ENCODE measurements around the gene B2M. TPM values are rescaled to one million over a fixed set of nuclear protein-coding genes. Genes with fewer than 3 reads are reported as not detected.
"Not testable (repeated sequence)": the region's sequence is repeated elsewhere in the genome, so short reads cannot be mapped to it uniquely, and the experiment has no call there.

Gene B2M
- total RNA-seq, 1 experiment from 2014 or later: 977 TPM

DNA sequence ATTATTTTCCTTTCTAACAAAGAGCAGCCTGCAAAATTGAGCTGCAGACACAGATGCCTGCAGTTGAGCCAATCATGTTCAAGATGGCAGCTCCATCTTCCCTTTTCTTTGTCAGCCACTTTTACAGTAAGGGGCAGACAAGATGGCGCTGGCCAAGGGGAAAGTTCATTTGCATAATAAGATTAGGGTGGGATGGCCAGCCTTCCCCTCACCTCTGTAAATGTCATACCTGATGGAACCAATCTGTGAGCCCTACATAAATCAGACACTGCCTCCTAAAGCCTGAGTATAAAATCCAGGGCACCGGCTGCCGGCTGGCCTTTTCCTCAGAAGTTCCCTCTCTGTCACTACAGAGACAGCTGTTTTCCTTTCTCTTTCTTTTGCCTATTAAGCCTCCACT, 16.0 kb upstream of the B2M start:
- in situ Hi-C loops (cut with HindIII; ENCODE audit: low sequenced_read_pairs): no loop called here
- no peak for DNase-seq (ENCODE audit: low spot score)

DNA sequence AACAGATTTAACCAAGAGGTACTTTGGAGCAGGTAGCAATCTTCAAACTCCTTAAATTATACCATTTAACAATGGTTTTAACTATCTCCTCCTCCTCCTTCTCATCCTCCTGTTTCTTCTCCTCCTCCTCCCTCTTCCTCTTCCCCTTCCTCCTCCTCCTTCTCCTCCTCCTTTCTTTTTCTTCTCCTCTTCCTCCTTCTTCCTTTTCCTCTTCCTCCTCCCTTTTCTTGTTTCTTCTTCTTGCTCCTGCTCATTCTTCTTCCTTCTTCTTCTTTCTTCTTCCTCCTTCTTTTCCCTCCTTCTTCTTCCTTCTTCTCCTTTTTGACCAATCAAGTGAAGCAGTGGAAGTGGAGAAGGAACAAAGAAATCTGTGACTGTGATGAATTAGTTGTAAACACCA, 14.3 kb upstream of the B2M start:
- DNase-seq (ENCODE audit: low spot score): no peak
- in situ Hi-C loops (cut with HindIII; ENCODE audit: low sequenced_read_pairs): no loop called here

DNA sequence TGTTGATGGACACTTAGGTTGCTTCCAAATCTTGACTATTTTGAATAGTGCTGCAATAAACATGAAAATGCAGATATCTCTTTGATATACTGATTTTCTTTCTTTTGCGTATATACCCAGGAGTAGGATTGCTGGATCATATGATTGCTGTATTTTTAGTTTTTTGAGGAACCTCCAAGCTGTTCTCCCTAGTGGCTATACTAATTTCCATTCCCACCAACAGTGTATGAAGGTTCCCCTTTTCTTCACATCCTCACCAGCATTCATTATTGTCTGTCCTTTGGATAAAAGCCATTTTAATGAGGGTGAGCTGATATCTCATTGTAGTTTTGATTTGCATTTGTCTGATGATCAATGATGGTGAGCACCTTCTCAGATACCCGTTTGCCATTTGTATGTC, 12.7 kb upstream of the B2M start:
- in situ Hi-C loops (cut with HindIII; ENCODE audit: low sequenced_read_pairs): no loop called here
- DNase-seq (ENCODE audit: low spot score): no peak

DNA sequence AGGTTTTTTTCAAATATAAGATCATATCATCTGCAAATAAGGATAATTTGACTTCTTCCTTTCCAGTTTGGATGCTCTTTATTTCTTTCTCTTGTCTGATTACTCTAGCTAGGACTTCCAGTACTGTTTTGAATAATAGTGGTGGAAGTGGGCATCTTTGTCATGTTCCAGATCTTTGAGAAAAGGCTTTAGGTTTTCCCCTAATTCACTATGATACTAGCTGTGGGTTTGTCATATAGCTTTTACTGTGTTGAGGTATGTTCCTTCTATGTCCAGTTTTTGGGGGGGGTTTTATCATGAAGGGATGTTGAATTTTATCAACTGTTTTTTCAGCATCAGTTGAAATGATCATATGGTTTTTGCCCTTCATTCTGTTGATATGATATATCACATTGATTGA, 10.6 kb upstream of the B2M start:
- in situ Hi-C loops (cut with HindIII; ENCODE audit: low sequenced_read_pairs); DNase-seq (ENCODE audit: low spot score): not testable (repeated sequence)

DNA sequence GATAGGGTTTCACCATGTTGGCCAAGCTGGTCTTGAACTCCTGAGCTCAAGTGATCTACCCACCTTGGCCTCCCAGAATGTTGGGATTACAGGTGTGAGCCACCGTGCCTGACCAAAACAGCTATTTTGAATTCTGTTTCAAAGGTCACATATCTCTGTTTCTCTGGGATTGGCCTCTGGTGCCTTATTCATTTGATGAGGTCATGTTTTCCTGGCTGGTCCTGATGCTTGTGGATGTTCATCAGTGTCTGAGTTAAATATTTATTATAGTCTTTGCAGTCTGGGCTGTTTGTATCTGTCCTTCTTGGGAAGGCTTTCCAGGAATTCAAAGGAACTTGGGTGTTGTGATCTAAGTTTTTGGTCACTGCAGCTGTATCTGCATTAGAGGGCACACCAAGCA, 5.3 kb upstream of the B2M start:
- DNase-seq (ENCODE audit: low spot score): no peak
- in situ Hi-C loops (cut with HindIII; ENCODE audit: low sequenced_read_pairs): no loop called here

DNA sequence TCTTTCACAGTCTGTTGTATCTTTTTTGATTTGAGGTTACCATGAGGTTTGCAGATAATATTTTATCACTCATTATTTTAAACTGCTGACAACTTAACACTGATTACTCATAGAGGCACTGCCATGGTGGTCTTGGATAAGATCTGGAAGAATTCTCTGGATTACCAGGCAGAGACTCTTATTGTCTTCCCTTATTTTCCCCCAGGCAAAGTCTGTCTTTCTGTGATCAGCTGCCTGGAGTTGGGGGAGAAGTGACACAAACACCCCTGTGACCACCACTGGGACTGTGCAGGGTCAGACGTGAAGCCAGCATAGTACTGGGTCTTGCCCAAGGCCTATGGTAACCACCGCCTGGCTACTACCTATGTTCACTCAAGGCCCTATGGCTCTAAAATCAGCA, 4.9 kb upstream of the B2M start:
- in situ Hi-C loops (cut with HindIII; ENCODE audit: low sequenced_read_pairs): no loop called here

DNA sequence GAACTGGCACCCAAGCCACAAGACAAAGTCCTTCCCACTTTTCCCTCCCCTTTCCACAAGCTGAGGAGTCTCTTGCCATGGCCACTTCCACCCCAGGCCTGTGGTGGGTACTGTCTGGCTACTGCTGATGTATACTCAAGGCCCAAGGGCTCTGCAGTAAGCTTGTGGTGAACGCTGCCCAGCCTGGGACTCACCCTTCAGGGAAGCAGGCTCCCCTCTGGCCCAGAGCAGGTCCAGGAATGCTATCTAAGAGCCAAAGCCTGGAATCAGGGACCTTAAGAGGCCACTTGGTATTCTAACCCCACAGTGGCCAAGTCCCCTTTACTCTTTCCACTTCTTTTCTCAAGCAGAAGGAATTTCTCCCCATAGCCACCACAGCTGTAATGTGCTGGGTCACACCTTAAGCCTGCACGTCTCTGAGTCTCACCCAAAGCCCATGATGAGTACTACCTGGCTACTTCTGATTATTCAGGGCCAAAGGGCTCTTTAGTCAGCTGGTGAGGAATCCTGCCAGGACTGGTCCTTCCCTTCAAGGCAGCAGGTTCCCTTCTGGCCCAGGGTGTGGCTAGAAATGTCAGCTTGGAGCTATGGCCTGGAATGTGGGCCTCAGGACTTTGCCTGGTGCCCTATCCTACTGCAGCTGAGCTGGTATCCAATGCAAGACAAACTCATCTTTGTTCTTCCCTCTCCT, 4.2 kb upstream of the B2M start:
- no peak for DNase-seq (ENCODE audit: low spot score)
- in situ Hi-C loops (cut with HindIII; ENCODE audit: low sequenced_read_pairs): no loop called here

More for the DNA sequence above, 4.9 kb upstream of the B2M start:
- no peak for DNase-seq (ENCODE audit: low spot score)

DNA sequence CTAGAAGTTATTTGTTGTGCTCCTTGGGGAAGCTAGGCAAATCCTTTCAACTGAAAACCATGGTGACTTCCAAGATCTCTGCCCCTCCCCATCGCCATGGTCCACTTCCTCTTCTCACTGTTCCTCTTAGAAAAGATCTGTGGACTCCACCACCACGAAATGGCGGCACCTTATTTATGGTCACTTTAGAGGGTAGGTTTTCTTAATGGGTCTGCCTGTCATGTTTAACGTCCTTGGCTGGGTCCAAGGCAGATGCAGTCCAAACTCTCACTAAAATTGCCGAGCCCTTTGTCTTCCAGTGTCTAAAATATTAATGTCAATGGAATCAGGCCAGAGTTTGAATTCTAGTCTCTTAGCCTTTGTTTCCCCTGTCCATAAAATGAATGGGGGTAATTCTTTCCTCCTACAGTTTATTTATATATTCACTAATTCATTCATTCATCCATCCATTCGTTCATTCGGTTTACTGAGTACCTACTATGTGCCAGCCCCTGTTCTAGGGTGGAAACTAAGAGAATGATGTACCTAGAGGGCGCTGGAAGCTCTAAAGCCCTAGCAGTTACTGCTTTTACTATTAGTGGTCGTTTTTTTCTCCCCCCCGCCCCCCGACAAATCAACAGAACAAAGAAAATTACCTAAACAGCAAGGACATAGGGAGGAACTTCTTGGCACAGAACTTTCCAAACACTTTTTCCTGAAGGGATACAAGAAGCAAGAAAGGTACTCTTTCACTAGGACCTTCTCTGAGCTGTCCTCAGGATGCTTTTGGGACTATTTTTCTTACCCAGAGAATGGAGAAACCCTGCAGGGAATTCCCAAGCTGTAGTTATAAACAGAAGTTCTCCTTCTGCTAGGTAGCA, 851 bp upstream of the B2M start:
- in situ Hi-C loops (cut with HindIII; ENCODE audit: low sequenced_read_pairs): no loop called here
- no peak for DNase-seq (ENCODE audit: low spot score)

DNA sequence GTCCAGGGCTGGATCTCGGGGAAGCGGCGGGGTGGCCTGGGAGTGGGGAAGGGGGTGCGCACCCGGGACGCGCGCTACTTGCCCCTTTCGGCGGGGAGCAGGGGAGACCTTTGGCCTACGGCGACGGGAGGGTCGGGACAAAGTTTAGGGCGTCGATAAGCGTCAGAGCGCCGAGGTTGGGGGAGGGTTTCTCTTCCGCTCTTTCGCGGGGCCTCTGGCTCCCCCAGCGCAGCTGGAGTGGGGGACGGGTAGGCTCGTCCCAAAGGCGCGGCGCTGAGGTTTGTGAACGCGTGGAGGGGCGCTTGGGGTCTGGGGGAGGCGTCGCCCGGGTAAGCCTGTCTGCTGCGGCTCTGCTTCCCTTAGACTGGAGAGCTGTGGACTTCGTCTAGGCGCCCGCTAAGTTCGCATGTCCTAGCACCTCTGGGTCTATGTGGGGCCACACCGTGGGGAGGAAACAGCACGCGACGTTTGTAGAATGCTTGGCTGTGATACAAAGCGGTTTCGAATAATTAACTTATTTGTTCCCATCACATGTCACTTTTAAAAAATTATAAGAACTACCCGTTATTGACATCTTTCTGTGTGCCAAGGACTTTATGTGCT, 527 bp downstream of the B2M start:
- DNase-seq (ENCODE audit: low spot score): peak; percentile 47
- in situ Hi-C loops (cut with HindIII; ENCODE audit: low sequenced_read_pairs): no loop called here

DNA sequence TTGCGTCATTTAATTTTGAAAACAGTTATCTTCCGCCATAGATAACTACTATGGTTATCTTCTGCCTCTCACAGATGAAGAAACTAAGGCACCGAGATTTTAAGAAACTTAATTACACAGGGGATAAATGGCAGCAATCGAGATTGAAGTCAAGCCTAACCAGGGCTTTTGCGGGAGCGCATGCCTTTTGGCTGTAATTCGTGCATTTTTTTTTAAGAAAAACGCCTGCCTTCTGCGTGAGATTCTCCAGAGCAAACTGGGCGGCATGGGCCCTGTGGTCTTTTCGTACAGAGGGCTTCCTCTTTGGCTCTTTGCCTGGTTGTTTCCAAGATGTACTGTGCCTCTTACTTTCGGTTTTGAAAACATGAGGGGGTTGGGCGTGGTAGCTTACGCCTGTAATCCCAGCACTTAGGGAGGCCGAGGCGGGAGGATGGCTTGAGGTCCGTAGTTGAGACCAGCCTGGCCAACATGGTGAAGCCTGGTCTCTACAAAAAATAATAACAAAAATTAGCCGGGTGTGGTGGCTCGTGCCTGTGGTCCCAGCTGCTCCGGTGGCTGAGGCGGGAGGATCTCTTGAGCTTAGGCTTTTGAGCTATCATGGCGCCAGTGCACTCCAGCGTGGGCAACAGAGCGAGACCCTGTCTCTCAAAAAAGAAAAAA, 1.2 kb downstream of the B2M start:
- in situ Hi-C loops (cut with HindIII; ENCODE audit: low sequenced_read_pairs): no loop called here

DNA sequence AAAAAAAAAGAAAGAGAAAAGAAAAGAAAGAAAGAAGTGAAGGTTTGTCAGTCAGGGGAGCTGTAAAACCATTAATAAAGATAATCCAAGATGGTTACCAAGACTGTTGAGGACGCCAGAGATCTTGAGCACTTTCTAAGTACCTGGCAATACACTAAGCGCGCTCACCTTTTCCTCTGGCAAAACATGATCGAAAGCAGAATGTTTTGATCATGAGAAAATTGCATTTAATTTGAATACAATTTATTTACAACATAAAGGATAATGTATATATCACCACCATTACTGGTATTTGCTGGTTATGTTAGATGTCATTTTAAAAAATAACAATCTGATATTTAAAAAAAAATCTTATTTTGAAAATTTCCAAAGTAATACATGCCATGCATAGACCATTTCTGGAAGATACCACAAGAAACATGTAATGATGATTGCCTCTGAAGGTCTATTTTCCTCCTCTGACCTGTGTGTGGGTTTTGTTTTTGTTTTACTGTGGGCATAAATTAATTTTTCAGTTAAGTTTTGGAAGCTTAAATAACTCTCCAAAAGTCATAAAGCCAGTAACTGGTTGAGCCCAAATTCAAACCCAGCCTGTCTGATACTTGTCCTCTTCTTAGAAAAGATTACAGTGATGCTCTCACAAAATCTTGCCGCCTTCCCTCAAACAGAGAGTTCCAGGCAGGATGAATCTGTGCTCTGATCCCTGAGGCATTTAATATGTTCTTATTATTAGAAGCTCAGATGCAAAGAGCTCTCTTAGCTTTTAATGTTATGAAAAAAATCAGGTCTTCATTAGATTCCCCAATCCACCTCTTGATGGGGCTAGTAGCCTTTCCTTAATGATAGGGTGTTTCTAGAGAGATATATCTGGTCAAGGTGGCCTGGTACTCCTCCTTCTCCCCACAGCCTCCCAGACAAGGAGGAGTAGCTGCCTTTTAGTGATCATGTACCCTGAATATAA, 2.0 kb downstream of the B2M start:
- peak; percentile 72 for DNase-seq (ENCODE audit: low spot score)
- in situ Hi-C loops (cut with HindIII; ENCODE audit: low sequenced_read_pairs): no loop called here

More for the DNA sequence above, 1.2 kb downstream of the B2M start:
- DNase-seq (ENCODE audit: low spot score): peak; percentile 54

DNA sequence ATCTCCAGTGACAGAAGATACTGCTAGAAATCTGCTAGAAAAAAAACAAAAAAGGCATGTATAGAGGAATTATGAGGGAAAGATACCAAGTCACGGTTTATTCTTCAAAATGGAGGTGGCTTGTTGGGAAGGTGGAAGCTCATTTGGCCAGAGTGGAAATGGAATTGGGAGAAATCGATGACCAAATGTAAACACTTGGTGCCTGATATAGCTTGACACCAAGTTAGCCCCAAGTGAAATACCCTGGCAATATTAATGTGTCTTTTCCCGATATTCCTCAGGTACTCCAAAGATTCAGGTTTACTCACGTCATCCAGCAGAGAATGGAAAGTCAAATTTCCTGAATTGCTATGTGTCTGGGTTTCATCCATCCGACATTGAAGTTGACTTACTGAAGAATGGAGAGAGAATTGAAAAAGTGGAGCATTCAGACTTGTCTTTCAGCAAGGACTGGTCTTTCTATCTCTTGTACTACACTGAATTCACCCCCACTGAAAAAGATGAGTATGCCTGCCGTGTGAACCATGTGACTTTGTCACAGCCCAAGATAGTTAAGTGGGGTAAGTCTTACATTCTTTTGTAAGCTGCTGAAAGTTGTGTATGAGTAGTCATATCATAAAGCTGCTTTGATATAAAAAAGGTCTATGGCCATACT, 4.0 kb downstream of the B2M start:
- in situ Hi-C loops (cut with HindIII; ENCODE audit: low sequenced_read_pairs): no loop called here
- DNase-seq (ENCODE audit: low spot score): no peak

DNA sequence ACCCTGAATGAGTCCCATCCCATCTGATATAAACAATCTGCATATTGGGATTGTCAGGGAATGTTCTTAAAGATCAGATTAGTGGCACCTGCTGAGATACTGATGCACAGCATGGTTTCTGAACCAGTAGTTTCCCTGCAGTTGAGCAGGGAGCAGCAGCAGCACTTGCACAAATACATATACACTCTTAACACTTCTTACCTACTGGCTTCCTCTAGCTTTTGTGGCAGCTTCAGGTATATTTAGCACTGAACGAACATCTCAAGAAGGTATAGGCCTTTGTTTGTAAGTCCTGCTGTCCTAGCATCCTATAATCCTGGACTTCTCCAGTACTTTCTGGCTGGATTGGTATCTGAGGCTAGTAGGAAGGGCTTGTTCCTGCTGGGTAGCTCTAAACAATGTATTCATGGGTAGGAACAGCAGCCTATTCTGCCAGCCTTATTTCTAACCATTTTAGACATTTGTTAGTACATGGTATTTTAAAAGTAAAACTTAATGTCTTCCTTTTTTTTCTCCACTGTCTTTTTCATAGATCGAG, 4.5 kb downstream of the B2M start:
- in situ Hi-C loops (cut with HindIII; ENCODE audit: low sequenced_read_pairs): no loop called here
- DNase-seq (ENCODE audit: low spot score): no peak

DNA sequence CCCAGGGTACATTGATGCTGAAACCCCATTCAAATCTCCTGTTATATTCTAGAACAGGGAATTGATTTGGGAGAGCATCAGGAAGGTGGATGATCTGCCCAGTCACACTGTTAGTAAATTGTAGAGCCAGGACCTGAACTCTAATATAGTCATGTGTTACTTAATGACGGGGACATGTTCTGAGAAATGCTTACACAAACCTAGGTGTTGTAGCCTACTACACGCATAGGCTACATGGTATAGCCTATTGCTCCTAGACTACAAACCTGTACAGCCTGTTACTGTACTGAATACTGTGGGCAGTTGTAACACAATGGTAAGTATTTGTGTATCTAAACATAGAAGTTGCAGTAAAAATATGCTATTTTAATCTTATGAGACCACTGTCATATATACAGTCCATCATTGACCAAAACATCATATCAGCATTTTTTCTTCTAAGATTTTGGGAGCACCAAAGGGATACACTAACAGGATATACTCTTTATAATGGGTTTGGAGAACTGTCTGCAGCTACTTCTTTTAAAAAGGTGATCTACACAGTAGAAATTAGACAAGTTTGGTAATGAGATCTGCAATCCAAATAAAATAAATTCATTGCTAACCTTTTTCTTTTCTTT, 5.8 kb downstream of the B2M start:
- in situ Hi-C loops (cut with HindIII; ENCODE audit: low sequenced_read_pairs): no loop called here

DNA sequence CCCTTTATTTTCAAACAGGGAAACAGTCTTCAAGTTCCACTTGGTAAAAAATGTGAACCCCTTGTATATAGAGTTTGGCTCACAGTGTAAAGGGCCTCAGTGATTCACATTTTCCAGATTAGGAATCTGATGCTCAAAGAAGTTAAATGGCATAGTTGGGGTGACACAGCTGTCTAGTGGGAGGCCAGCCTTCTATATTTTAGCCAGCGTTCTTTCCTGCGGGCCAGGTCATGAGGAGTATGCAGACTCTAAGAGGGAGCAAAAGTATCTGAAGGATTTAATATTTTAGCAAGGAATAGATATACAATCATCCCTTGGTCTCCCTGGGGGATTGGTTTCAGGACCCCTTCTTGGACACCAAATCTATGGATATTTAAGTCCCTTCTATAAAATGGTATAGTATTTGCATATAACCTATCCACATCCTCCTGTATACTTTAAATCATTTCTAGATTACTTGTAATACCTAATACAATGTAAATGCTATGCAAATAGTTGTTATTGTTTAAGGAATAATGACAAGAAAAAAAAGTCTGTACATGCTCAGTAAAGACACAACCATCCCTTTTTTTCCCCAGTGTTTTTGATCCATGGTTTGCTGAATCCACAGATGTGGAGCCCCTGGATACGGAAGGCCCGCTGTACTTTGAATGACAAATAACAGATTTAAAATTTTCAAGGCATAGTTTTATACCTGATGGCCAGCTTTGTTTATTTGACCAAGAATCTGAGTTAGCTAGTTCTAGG, 7.0 kb downstream of the B2M start:
- in situ Hi-C loops (cut with HindIII; ENCODE audit: low sequenced_read_pairs): no loop called here
- DNase-seq (ENCODE audit: low spot score): no peak

More for the DNA sequence above, 5.8 kb downstream of the B2M start:
- DNase-seq (ENCODE audit: low spot score): no peak

DNA sequence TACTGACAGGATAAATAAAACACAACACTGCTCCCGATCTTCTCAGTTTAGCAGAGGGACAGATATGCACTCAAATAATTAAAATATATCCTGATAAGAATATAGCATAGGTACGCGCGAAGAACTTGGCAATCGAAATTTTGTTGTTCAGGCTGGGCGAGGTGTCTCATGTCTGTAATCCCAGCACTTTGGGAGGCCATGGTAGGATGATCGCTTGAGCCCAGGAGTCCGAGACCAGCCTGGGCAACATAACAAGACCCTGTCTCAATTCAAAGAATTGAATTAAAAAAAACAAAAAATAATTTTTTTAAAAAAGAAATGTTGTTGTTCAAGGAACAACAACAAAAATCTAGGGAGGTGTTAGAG, 7.6 kb downstream of the B2M start:
- in situ Hi-C loops (cut with HindIII; ENCODE audit: low sequenced_read_pairs): no loop called here
- DNase-seq (ENCODE audit: low spot score): no peak
